Stimulated activated CD8-positive, alpha-beta memory T cell treated with anti-CD3 and anti-CD28 coated beads, Interleukin-7, amount 100 ng/mL, for 24 hours (primary cell): Measurements from ENCODE around the gene C21orf91.

Experiments
- DNase-seq: peaks from one replicate; pipeline ENCODE4 v3.0.0-alpha.2; 2020; ENCODE audit warnings: low read depth

The C21orf91 gene

GRCh38 chr21:17797967-17798366 is 21.2 kb downstream of the C21orf91 start:
- no peak for DNase-seq

- DNase-seq, result no peak
These were observed 22.7 kb downstream of the C21orf91 start for GRCh38 chr21:17796503-17796902.

- no peak for DNase-seq
These were observed 23.1 kb downstream of the C21orf91 start for GRCh38 chr21:17796037-17796403.

DNA sequence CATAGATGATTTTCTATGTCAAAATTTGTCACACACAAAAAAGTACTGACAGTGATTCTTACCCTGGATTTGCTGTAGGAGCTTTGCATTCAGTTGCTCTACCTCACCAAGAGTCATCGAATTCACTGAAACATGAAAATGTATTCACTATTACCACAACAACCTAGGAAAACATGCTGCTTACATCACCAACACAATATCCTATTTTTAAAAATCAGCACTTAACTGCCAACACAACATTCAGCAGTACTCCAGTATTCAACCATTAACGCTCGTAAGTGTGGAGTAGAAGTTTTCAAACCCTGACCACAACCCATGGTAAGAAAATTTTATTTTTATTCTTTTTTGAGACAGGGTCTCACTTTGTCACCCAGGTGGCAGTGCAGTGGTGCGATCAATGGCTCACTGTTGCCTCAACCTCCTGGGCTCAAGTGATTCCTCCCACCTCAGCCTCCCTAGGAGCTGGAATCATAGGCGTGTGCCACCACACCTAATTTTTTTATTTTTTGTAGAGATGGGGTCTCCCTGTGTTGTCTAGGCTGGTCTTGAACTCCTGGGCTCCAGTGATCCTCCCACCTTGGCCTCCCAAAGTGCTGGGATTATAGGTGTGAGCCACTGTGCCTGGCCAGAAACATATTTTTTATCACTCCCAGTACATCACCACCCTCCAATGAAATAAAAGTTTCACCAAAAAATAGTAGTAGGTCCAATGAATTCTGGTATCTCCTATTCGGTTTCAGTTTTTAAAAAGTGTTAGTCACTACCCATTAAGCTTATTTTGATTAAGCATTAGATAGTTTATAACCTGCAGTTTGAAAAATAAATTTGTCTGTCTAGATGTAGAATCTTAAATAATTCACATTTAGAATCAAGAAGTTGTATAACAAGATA is 23.8 kb downstream of the C21orf91 start:
- DNase-seq, result no peak

- DNase-seq, result no peak
These were observed 24.5 kb downstream of the C21orf91 start for GRCh38 chr21:17794518-17795145.

DNA sequence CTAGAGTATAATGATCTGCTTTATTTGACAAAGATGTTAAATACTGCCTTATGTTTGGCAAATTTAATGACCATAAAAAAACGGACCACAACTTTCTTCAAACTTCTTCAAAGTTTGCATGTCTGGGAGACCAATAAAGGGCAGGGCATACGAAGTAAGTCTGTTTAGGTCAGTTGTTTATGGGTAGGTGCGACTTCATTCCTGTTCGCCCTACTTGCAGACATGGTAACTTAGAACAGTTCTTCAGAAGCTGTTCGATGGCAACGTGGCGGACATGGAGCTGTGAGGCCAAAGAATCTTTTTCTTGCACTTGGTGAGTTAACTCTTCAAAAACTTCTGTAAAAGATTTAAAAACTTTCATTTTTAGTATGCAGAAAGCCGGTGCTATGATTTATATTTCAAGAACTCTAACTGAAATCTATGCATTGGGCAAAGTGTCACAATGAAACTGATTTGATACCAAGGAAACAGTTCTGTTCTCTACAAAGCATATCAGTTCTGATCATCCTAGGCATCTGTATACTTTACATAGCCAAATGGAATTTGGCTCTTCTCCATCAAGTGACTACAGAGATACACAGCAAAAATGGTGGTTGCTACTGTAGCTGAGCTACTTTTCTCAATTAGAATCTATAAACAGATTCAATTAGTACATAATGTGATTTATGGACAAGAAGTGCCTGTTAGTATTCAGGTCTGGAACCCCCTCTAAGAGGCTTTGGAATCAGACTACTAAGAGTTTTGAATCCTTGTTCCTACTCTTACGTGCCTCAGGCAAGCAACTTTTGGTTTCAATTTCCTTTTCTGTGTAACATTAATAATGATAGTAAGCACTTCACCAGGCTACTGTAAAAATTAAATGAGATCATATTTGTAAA is 25.7 kb downstream of the C21orf91 start:
- no peak for DNase-seq

DNA sequence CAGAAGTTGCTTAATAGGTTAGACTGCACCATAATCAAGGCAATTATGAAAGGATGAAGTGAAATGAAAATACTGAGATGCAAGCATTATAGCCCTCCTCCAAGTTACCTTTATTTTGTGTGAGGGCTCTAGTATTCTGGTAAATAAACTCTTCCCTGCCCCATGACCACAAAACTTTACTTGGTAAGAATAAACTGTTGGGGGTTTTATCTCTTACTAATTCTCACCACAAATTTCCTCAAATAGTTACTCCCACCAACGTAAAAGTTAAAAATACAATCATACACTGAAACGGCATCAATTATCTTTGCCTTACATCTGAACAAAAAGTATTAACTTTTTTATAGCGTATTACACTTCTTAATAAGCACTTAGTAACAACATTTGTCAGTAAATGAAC is 29.5 kb downstream of the C21orf91 start:
- no peak for DNase-seq

DNA sequence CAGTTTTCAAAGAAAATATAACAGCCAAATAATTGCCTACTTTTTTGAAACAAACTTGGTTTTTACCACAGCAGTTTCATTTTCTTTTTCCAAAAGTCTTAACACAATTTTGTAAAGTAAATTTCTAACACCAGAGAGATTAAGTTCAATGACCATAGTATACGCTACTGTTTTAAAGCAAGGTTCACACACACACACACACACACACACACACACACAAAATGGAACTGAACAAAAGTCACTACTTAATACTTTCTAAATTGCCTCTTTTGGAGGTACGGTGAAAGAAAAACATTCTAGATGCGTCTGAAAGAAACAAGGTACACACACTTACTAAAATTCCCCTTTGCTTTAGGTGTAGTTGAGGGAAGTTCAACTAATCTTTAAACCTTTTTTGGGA is 30.1 kb downstream of the C21orf91 start:
- DNase-seq, result no peak

DNA sequence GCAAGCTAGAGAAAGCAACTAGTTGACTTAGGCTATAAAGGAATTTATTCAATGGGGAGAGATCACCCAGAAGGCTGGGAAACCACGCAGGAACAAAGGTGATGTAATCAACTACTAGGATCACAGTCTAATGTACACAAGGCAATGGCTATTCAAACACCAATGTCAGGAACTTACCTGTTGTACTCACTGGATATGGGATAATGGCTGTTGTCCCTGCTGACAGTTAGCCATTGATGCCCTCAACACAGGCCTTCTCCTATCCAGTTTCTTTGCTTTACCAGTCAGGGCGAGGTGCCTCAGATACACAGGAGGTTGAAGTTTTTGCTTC is 32.3 kb downstream of the C21orf91 start:
- DNase-seq, result no peak

DNA sequence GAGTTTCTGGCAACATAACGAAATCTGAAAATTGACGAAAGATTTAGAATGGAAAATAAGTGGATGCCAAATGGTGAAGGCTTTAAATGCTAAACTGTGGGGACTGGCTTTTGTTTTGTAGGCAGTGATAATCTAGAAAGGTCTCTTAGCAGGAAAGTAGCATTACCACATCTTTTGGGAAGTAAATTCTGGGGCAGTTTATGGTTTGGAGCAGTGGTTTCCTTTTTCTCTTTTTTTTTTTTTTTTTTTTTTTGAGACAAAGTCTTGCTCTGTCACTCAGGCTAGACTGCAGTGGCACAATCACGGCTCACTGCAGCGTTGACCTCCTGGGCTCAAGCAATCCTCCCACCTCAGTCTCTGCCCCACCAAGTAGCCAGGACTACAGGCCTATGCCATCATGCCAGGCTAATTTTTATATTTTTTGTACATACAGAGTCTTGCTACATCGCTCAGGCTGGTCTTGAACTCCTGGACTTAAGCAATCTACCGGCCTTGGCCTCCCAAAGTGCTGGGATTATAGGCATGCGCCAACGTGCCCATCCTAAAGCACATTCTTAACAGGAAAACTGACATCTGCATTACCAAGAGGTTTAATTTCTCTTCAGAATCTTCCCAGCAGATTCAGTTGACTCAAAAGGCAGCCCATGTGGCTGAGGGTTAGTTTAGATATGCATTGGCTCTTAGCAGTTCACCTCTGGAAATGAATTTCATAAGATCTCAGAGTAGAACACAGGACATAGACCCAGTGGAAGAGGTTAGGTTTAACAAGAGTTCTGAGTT is 32.9 kb downstream of the C21orf91 start:
- no peak for DNase-seq

DNA sequence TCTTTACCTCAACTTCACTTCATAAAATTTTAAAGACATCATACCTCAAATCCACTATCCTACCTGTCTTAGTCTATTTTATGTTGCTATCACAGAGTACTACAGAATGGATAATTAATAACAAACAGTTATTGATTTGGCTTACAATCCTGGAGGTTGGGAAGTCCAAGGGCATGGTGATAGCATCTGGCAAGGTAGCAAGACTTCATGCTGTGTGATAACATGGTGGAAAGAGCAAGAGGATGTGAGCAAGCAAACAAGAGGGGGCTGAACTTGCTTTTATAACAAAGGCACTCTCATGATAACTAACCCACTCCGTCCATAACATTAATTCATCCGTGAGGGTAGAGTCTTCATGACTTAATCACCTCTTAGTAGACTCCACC is 33.8 kb downstream of the C21orf91 start:
- no peak for DNase-seq

DNA sequence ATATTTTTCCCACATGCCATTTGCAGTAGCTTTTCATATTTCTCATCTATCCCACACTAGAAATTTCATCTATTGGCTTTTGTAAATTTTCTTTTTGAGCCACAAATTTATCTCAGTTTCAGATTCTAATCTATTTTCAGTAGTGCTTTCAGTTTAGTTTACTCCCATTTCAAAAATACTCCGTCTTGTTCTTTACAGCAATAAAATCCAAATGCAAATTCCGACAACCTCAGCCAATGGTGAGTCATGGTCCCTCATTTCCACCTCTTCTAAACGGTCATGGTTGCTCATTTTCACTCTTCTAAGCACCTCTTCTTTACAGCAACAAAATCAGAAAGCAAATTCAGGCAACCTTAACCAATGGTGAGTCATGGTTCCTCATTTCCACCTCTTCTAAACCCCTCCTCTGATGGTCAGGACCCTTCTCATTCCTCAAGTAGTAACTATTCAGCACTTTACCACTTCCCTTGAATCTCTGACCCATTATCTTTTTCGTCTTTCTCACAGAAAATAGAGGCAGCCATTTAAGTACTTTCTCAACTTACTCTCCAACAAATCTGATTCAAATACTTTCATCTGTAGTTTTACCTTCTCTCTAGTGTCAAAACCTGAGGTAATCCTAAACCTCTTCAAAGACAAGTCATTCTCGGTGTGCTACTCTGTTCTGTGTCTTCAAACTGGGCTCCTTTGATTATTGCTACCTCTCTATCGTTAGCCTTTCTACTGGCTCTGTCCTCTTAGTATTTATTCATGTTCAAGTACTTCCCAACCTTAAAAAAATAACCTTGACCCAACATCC is 34.4 kb downstream of the C21orf91 start:
- no peak for DNase-seq

GRCh38 chr21:17784180-17784598 is 35.0 kb downstream of the C21orf91 start:
- no peak for DNase-seq

- no peak for DNase-seq
These were observed 35.5 kb downstream of the C21orf91 start for GRCh38 chr21:17783481-17784179.

DNA sequence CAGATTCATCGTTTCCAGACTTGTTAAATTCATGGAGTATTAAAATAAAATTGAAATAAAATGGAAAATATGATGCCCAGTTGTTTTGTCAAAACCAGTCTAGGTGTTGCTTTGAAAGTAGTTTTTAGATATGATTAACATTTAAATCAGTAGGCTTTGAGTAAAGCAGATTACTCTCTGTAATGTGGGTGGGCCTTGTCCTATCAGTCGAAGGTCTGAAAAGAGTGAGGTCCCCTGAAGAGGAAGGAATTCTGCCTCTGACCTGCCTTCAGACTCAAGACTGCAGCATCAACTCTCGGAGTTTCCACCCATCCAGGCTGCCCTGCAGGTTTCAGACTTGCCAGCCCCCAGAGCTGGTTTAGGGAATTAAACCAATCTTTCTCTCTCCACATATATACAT is 36.2 kb downstream of the C21orf91 start:
- DNase-seq, result no peak

GRCh38 chr21:17782051-17782450 is 37.1 kb downstream of the C21orf91 start:
- no peak for DNase-seq

GRCh38 chr21:17781524-17781923 is 37.6 kb downstream of the C21orf91 start:
- no peak for DNase-seq

DNA sequence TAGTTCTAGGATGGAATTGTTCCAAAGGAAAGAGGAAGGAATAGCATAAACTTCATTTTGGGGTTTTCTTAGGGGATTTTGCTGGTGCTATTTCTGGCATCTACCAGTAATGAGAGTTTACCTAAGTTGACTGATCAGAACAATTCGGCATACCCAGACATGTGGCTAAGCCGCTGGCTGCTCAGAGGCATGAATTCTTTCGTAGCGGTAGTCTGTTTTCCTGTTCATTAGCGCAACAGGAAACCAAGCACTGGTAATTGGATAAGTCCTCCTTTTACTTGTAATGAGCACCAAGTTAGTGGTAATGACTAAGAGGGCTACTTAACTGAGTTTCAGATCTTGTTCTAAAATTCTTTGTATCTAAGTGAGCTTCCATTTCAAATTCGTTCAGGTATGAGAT is 38.6 kb downstream of the C21orf91 start:
- no peak for DNase-seq

- no peak for DNase-seq
These were observed 39.2 kb downstream of the C21orf91 start for GRCh38 chr21:17779980-17780379.

GRCh38 chr21:17779496-17779895 is 39.7 kb downstream of the C21orf91 start:
- no peak for DNase-seq
